GM18526 (cell line): ENCODE results near the gene TYMP.

ENCODE experiments used
- POLR2A ChIP-seq: IDR thresholded peaks from 3 replicates; pipeline ENCODE4 v1.6.1; 2011; ENCODE audit not compliant: insufficient read length; ENCODE audit errors: extremely low read depth

Gene TYMP

DNA sequence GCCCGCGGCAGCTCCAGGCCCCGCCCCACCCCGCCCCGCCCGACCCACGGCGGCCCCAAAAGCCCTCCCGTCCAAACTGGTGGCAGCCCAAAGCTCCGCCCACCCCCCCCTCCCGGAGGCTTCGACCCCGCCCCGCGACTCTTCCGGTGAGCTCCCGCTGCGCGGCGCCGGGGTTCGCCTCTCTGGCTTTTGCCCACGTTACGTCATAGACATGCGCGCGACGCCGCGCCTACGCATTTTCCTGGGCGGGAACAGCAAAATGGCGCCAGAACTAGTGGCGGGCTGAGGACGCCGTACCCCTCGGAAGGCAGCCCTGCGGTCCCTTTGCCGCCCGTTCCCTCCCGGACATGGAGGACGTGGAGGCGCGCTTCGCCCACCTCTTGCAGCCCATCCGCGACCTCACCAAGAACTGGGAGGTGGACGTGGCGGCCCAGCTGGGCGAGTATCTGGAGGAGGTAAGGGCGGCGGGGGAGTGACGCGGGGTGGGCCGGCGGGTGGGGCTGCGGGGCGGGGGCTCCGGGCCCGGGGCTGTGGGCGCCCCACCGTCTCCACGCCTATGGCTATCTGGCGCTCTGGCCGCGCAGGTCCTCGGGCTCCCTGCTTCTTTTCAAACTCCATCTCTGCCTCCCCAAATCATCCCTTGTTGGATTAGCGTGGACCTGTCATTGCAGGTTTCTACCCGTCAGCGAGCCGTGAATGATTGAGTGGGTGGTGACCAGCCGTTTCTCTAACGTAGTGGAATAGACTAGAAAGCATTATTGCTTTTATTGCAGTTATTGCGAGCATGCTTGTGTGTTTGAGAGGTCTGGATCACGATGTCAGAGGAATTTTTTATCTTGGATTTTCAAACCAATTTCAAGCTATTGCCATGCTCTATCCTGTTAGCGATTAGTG is 21.6 kb downstream of the TYMP start, which contains the start of gene NCAPH2:
NCAPH2 (plus strand) TSS at position 234 of the 894 bp plus-strand sequence; CDS start at position 348, 114 bp downstream.
- TF ChIP-seq POLR2A: peak; percentile 83

DNA sequence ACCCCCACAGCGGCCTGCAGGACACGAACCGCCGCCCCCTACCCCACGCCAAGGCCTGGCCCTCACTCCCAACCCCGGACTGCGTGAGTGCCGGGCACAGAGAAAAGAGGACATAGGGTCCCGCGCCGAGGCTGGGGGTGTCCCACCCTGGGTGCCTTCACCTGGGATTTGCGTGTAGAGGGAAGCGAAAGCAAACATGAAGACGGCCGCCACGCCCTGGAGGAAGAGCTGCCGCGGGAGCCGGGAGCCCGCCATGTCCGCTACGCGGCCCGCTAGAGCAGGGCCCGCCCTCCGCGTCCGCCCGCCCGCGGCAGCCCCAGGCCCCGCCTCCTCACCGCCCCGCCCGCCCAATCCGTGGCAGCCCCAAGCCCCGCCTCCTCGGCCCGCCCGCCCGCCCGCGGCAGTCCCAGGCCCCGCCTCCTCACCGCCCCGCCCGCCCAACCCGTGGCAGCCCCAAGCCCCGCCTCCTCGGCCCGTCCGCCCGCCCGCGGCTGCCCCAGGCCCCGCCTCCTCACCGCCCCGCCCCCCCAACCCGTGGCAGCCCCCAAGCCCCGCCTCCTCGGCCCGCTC is 22.3 kb downstream of the TYMP start, which contains the start of gene LMF2:
LMF2 (minus strand) TSS at position 282 of the 570 bp plus-strand sequence; CDS start at position 255, 27 bp downstream.
- peak; percentile 76 for TF ChIP-seq POLR2A

DNA sequence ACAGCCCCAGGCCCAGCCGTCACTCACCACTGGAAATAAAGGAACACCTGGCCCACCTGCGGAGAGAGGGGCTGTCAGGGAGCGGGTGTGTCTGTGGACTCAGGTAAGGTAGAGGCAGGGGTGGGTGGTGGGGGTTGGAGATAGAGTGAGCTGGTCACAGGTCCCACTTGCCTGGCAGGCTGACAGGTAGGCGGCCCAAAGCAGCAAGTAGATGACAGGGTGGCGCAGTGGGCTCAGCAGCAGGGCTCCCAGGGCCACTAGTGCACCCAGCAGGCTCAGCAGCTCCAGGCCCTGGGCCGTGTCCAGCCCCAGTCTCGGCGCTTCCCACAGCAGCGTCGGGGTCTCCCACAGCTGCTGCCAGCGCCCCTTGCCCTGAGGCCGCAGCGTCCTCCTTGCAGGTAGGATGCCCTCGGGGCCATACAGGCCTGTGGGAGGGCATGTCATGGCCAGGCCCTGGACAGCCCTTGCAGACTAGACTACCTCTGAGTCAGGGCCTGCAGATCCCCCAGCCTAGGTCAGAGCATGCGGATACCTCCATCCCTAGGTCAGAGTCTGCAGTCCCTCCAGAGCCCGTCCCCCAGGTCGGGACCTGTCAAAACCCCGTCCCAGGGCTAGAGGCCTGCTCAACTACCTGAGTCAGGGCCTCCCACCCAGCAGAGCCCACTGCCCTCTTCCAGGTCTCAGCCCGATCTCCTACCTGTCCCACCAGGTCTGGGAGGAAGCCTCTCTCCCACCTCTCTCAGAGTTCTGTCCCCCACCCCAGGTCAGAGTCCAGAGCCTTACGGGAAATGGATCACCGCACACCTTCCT is 23.0 kb downstream of the TYMP start:
- no peak for TF ChIP-seq POLR2A

DNA sequence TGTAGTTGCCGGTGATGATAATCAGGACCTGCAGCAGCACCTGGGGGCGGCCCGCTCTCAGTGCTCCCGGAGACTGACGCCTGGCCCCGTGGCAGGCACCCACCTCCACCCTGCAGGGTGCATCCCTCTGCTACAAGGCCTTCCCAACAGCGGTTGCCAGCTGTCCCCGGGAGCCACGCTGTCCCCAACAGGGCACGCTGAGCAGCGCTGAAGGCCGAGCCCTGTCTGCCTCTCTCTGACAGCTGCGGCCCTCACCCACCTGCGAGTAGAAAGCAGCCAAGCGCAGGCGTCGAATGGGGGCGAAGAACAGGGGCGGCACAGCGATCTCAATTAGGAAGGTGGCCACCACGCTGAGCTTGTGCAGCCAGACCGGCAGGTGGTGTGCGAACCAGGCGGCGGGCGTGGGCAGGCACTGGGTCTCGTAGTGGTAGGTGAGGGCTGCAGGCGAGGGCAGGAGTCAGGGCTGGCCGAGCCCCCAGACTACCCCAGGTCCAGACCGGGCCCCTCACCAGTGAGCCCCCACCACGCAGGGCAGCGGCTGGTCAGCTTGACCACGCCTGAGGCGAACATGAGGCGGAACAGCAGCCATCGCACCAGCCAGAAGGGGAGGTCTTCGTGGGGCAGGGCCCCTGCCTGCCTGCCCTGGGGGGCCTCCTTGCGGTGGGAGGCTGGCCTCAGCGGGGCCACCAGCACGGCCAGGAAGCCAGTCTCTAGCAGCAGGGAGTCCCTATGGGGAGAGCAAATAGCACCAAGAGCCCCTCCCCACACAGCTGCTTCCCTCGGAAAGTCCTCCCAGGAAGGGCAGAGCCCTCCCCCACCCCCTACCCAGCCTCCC is 23.8 kb downstream of the TYMP start:
- TF ChIP-seq POLR2A: no peak

DNA sequence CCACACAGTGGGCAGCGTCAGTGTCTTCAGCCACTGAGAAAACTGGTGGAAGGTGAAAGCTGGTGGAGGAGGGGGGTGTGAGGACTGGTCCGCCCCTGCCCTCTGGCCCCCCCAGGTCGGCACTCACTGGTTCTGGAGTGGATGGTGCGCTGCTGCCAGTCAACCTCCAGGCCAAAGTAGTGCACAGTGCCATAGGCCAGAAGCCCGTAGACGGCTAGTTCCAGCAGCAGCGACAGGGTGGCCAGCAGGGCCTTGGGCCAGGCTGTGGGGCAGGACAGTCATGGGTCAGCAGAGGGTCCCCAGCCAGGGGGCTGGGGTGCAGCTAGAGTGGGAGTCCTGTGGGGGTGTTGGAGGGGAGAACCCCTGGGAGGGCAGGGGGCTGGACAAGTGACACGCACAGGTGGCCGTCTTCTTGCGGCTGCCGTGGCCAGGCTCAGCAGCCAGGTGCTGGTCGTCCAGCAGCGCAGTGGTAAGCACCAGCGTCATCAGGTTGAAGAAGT is 24.5 kb downstream of the TYMP start:
- TF ChIP-seq POLR2A: no peak

DNA sequence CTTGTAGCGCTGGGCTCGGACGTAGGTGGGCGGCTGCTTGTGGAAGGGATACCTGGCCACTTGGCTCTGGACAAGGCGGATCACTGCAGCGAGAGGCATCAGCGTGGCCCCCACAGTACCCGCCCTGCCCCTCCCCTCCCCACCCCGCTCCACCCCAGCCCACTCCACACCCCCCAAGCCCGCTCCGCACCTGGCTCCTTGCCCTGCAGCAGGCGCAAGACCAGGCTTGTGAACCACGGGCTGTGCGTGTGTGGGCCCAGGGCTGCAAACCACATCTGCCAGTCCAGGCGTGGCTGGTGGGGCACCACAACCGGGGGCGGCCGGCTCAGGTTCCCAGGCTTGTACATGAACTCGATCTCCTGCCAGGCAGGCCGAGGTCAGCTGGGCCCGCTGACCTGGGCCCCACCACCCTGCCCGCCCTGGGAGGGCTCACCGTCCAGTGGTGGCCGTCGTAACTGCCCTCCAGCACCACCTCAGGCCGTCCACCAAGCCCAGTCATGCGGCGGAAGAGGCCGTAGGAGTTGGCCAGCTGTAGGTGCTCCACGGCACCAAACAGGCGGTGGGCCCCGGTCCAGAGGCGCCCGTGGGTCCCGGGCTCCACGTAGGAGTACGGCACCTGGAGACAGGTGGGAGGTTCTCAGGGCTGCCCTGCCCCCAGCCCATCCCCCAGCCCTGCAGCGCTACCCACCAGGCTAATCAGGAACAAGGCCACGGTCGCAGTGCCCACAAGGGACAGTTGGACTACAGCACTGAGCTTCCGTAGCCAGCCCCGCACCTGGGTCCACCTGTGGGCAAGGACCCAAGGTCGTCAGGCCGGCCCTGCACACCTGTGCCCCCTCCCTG is 25.2 kb downstream of the TYMP start:
- TF ChIP-seq POLR2A: no peak

DNA sequence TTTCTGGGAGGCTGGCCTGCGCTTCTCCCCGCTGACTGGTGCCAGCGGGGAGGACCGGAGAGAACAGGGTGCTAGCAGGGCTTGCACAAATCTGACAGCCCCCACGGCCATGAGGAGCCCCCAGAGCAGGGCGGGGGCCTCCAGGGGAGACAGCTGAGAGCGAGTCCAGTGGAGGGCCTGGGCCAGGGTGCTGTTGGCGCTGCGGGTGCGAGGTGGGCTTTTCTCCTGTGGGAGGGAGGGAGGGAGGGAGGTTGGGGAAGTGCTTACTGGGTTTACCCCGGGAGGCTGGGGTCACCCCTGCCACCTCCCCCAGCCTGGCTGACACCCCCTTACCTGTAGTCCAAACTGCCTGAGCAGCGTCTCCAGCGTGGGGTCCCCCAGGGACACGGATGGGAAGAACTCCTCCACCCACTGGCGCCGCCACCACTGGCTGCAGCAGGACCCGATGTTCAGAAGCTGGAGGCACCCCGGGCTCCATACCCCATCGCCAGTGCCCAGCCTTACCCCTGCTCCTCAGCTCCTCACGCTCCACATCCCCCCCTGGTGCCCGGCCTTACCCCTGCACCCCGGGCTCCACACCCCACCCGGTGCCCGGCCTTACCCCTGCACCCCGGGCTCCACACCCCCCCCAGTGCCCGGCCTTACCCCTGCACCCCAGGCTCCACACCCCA is 26.2 kb downstream of the TYMP start:
- TF ChIP-seq POLR2A: no peak

DNA sequence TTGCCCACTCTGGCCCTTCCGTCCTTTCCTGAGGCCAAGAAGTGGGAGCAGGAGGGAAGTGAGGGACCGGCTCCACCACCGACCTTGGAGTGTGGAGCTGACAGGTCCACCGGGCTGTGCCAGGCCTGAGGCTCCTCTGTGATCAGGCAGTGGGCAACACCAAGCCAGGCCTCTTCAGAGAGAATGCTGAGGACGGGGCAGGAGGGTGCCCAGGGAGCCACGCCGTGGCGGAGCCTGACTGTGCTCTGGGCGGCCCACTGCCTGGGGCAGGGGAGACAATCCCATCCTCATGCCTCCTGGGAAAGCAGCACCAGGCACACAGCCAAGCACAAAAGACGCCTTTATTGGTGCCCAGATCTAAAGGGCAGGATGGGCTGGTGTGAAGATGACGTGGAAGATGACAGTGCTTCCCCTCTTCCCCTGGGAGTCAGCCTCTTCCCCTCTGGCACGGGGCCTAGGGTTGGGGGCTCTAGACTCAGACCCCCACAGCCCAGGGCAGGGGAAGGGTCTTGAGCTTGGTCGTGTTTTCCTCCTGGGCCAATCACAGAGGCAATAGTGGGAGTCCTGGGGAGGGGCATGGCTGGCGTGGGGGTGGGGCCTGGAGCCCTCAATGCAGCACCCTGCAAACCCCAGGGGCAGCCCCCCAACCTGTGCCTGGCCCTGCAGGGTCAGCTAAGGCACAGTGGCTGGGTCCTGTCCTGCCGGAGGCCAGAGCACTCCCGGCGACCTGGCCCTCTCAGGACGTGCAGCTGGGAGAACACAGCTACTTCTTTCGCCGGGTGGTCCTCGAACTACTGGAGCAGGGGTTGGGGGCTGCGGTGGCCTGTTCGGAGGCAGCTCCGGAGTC is 27.0 kb downstream of the TYMP start:
- TF ChIP-seq POLR2A: no peak

DNA sequence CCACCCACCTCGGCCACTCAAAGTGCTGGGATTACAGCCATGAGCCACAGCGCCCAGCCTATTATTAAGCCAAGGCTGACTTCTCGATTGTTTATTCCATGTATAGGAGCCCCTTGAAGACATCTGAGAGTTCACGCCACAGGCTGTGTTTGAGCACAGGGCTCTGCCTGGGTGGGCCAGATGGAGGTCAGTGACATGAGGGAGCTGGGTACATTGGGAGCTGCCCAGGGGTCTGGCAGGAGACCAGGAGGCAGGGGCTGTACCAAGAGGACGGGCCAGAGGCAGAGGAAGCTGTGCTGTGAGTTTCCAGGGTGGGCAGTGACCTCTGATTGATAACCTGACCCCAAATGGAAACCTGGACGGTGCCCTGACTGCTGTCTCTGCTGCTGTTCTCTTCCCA is 27.7 kb downstream of the TYMP start:
- no peak for TF ChIP-seq POLR2A

DNA sequence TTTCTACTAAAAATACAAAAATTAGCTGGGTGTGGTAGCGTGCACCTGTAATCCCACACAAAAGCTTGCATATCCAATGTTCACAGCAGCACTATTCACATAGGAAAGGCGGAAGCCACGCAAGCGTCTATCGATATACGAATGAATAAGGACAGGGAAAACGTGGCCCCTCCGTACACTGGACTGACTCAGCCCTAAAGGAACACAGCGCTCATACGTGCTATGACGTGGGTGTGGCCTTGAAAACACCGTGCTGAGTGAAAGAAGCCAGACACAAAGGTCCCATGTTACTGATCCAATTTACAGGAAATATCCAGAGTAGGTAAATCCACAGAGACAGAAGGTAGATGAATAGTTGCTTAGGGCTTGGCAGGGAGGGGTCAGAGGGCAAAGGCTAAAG is 29.4 kb downstream of the TYMP start:
- no peak for TF ChIP-seq POLR2A

DNA sequence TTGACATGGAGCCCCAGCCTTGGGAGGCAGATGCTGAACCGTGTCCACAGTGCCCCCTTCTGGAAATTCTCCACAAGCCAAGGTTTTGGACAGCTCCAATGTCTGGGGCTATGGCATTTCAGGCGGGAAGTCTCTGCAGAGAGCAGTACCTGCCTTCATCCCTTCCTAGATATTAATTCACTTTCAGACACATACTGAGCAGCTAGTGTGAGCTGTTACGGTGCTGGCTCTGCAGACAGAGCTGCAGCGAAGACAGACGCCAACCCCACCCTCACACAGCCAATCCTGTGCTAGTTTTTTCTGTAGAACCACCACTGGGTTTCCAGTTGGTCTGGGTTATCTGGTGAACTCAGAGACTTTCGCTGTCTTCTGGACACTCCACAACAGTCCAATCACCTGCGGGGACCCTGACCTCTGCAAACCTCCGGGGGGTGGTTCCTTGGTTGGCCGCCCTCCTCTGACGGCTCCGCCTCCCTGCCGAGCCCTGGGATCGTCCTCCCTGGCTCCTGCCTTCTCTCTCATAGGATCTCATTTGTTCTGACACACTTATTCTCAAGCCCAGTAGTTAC is 31.4 kb downstream of the TYMP start:
- TF ChIP-seq POLR2A: no peak

DNA sequence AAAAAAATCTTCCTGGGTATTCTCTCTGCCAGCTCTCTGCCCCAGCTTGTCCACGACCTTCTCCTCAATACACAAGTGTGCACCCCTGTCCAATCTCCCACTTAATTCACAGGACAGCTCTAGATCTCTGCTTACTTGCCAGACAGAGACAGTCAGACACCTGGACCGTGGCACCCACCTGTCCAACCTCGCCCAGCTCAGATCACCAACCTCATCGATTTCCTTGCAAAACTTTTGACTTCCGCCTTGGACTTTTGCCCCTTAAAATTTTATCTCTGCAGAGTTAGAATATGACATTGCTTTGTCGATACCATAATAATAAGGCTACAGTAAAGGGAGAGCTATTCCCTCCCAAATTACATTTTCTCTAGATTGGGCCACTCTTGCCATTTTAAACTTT is 32.7 kb downstream of the TYMP start:
- no peak for TF ChIP-seq POLR2A
